CD4-positive, alpha-beta T cell treated with Interleukin-10 for 1 hour (primary cell): Measurements from ENCODE around the gene TMEM9.

Source experiments
- DNase-seq: peaks from one replicate; pipeline ENCODE4 v3.0.0-alpha.2; 2020

Gene TMEM9

GRCh38 chr1:201100169-201100930, 53.9 kb downstream of the TMEM9 start:
- no peak for DNase-seq

- DNase-seq: no peak
These were observed 55.1 kb downstream of the TMEM9 start for GRCh38 chr1:201098992-201099677.

GRCh38 chr1:201096977-201097856, 57.1 kb downstream of the TMEM9 start:
- no peak for DNase-seq

DNA sequence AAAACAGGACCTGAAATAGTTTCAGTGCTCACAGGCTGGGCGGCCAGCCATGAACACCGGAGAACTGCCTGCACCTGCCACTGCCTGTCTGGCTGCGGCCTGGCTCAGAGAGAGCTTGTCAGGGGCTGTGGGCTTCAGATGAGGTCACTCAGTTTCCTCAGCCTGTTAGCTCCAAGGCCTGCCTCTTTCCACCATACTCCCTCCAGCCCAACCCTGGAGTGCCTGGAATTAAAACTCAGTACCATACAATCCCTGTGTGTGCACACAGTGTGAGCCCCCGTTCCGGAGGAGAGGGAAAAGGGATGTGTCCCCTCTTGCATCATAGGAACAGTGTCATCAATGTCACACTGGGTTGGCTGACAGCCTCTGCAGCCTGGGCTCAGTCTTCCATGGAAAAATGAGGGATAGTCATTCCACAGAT, 58.2 kb downstream of the TMEM9 start:
- no peak for DNase-seq

DNA sequence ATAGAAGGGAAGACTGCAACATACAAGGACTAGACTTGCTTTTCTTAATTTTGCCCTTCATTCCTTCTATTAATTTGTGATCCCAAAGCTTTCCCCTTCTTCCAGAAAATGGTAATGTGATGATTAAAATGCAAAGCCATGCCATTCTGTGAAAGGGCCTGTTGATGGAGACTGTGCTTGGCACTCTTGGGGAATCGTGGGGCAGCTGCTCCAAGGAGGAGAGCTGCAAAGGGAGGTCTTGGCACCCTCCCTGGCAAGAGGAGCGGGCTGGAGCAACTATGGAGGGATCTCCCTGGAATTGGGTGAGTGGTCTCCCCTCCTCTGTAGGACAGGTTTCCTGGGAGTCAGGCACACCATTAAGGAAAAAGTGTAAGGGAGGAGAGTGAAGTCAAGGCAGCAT, 58.7 kb downstream of the TMEM9 start:
- no peak for DNase-seq

- no peak for DNase-seq
These were observed 59.4 kb downstream of the TMEM9 start for GRCh38 chr1:201094832-201095231.

DNA sequence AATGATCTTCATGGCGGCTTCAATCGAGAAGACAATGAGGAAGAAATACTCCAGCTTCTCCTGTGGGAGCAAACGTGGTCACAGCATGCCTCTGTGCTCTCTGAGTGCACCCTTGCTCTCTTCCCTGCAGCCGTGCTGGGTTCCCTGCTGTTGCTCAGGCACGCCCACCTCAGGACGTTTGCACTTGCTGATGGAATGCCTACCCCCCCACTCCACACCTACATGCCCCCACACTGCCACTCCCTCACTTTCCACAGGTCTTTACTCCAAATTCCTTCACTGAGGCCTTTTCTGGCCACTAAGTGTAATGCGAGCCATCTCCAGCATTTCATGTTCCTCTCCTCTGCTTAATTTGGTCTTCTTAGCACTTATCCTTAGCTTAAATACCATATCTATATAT, 60.3 kb downstream of the TMEM9 start:
- no peak for DNase-seq

DNA sequence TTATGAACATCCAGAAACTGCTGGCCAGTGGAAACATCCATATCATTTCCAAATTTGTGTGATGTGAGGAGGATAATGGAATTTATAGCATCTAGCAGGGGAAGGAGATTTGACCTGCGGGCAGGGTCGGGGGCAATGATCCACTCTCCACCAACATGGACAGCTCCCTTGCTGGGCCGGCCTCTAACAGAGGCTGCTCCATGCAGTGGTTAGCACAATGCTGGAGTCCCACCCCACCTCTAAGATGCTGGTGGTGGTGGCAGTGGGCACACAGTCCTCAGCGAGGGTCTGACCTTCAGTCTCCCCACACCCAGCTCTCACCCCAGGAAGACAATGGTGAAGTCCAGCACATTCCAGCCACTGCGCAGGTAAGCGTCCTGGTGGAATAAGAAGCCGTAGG, 60.7 kb downstream of the TMEM9 start:
- DNase-seq: no peak

DNA sequence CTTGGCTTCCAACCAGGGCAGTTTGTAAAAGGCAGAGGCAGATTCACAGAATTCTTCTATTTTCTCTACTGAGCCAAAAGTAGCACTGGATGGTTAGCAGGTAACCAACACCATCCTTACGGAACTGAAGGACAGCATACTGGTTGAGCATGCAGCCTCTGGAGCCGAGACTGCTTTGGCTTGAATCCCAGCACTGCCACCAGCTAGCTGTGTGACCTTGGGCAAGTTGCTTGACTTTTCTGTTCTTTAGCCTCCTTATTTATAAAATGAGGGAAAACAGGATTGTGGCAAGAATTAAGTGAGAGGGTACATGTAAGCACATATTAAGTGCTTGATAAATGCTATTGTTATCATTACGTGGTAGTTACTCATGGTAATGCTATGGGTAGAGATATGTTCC, 61.5 kb downstream of the TMEM9 start:
- DNase-seq: no peak

DNA sequence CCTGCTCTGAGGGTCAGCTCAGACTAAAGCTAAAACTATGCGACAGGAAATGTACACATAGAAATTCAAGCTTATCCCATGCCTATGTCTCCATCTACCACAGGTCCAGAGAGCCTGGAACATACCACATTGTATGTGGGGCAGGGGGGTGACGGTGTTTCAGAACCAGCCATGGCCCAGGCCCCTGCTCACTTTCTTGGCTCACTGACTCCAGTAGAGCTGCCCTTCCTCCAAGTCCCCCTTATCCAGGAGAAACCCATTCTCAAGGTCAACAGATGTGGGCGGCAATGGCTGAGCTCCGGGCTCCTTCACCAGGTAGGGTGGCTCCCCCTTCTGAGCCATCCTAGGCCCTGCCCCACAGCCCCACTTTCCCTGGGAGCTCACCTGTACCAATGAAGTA, 63.0 kb downstream of the TMEM9 start:
- no peak for DNase-seq

DNA sequence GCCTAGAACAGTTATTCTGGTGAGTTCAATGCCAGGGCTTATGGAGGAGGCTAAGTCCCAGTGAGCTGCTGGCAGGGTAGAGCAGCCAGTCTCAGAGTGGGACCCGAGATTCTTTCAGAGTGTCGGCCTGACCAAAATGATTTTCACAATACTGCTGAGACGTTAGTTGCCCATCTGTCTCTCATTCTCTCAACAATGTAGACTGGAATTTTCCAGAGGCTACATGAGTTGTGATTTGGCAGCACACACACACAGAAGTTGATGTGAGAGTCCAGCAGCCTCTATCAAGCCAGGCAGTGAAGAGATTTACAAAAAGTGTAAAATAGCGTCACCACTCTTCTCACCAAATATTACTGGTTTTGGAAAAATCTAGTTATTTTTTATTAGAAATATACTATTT, 63.7 kb downstream of the TMEM9 start:
- no peak for DNase-seq

- no peak for DNase-seq
These were observed 64.7 kb downstream of the TMEM9 start for GRCh38 chr1:201089596-201089995.

- DNase-seq: no peak
These were observed 65.3 kb downstream of the TMEM9 start for GRCh38 chr1:201088901-201089525.

DNA sequence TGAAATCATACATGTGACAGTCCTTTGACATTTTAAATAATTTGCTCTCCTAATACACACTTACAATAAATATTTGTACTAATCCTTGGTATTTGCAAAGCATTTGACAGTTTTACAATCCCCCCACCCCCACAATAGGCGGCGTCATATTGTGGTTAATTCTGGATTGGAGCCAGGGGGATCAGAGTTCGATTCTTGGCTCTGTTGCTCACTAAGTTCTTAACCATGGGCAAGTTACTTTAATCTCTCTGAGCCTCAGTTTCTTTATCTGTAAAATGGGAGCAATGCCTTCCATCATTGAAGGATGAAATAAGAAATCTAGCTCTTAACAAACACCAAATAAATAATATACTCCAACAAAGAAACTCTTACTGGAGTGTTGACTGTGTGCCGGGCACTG, 65.9 kb downstream of the TMEM9 start:
- DNase-seq: no peak

- DNase-seq: peak; percentile 27
These were observed 68.2 kb downstream of the TMEM9 start for GRCh38 chr1:201085902-201086735.
